Upper lobe of right lung (tissue), 1 donor: ENCODE measurements around the gene PHACTR3. TPM values are rescaled to one million over a fixed set of nuclear protein-coding genes. Genes with fewer than 3 reads are reported as not detected.

Source experiments
- ATAC-seq: fragments of 200-7000 bp; cut with Tn5 transposase; one replicate; pipeline ENCODE4 v1.9.1; 2020; ENCODE audit warnings: mild to moderate bottlenecking, moderate library complexity
- DNase-seq: peaks from one replicate; pipeline ENCODE4 v3.0.0-alpha.2; 2020
- H3K27ac ChIP-seq: fragments of 200-600 bp; one replicate; pipeline ENCODE4 v1.8.0; 2022
- H3K27me3 ChIP-seq: fragments of 200-600 bp; one replicate; pipeline ENCODE4 v1.8.0; 2022; ENCODE audit warnings: mild to moderate bottlenecking
- H3K36me3 ChIP-seq: fragments of 200-600 bp; one replicate; pipeline ENCODE4 v1.8.0; 2022
- H3K4me1 ChIP-seq: fragments of 200-600 bp; one replicate; pipeline ENCODE4 v1.8.0; 2022
- H3K4me3 ChIP-seq: fragments of 200-600 bp; one replicate; pipeline ENCODE4 v1.8.0; 2022; ENCODE audit warnings: mild to moderate bottlenecking
- H3K9me3 ChIP-seq: fragments of 200-600 bp; one replicate; pipeline ENCODE4 v1.8.0; 2022
- intact Hi-C: fragments of 100-400 bp; cut with DNase I; formaldehyde crosslinking; loops from one replicate; pipeline ENCODE4 v1.11.0; 2022
- total RNA-seq: library from RNA; stranded (reverse); fragmentation: NEBNext Ultra II Directional; extraction: Animal tissue kit (Norgen Biotek cat#: 25700); gene quantifications from one replicate; pipeline ENCODE4 v1.2.1, GENCODE V29; 2021
- TF ChIP-seq, protein P1 (sequence below): fragments of 200-600 bp; IDR thresholded peaks from one replicate; pipeline ENCODE4 v1.8.0; 2022; ENCODE audit warnings: antibody characterized with exemption
- donor health status: DM: no; HTN: yes; CAD: no; lungs with severe emphysema.

PHACTR3 gene
- total RNA-seq, 1 donor from 2014 or later, result 18.2 TPM

DNA sequence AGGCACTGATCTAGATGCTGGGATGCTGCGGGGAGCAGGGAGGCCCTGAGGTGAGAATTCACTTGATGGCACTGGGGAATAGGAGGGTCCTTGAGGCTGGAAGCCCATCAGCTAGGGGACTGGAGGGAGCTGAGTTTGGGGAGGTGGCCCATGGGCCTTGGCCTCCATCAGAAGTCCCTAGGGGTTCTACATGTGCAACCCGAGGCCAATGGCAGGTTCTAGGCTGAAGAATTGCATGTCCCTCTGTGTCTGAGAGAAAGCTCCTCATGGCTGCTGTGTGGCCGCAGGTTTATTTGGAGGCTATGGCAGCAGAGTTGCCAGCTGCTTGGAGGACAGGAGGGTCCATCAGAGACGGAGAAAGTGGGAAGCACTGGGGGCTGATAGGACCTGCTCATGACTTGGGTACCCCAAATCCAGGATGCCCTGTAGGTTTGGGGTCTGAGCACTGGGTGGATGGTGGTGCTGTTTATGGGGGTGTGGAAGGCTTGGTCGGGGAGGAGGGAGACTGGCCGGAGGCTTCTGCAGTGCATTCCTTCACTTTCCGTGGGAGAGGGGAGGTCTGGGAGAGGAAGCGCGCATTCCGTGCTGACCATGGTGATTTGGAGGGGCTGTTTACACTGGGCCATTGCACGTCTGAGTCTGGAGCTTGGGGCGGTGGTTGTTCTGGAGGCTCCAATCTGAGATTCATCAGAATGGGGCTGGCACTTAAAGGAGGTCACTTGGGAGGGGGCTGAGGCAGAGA, 24.8 kb upstream of the PHACTR3 start:
- Histone ChIP-seq H3K4me3 (peak overlapping the region; percentile 3), H3K27ac (no peak overlapping the region), H3K27me3 (peaks cover 34% of the 10 kb centered on the region), H3K9me3 (no peaks in the 10 kb centered on the region), H3K36me3 (no peaks in the 10 kb centered on the region), H3K4me1 (peaks cover 5% of the 10 kb centered on the region)
- TF ChIP-seq, protein P1, sequence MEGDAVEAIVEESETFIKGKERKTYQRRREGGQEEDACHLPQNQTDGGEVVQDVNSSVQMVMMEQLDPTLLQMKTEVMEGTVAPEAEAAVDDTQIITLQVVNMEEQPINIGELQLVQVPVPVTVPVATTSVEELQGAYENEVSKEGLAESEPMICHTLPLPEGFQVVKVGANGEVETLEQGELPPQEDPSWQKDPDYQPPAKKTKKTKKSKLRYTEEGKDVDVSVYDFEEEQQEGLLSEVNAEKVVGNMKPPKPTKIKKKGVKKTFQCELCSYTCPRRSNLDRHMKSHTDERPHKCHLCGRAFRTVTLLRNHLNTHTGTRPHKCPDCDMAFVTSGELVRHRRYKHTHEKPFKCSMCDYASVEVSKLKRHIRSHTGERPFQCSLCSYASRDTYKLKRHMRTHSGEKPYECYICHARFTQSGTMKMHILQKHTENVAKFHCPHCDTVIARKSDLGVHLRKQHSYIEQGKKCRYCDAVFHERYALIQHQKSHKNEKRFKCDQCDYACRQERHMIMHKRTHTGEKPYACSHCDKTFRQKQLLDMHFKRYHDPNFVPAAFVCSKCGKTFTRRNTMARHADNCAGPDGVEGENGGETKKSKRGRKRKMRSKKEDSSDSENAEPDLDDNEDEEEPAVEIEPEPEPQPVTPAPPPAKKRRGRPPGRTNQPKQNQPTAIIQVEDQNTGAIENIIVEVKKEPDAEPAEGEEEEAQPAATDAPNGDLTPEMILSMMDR, result no peak
- ATAC-seq (no peak), DNase-seq (no peak)
- intact Hi-C loops, result no loop called here

DNA sequence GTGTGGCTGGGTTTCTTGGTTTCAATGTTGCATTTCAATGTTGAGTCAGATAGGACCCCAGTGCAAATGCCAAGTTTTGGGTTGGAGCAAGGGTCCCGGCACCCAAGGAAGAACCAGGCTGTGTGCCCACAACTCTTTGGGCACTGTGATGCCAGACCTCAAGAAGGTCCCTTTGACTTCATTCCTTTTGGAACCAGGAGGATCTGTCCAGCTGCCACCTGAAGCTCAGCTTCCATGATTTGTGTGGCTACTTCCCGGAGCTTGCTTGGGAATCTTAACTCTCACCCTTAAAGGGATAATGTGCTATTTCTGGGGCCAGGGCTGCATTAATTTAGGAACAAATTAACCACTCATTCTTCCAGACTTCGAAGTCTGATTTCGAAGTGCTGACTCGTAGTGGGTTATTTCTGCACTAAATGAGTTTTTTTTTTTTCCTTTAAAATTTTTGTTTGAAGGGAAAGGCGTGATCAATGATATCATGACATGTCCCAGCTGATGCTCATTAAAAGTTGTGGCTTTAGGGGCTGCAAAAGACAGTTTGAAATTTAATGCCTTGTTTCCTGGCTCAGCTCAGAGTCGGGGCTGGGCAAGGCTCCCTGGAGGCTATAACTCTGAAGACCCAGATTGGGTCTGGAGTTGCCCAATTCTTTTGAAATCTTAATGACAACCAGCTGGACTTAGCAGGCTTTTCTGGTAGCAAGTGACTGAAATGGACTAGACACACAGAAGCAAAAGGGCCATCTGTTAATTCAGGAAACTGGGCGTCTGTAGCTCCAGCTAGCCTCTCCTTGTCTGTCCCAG, 24.0 kb upstream of the PHACTR3 start:
- H3K36me3 ChIP-seq, result no peaks in the 10 kb centered on the region
- peaks cover 5% of the 10 kb centered on the region for H3K4me1 ChIP-seq
- ATAC-seq, result no peak
- H3K9me3 ChIP-seq, result no peaks in the 10 kb centered on the region
- no peak overlapping the region for H3K4me3 ChIP-seq
- intact Hi-C loops, result no loop called here
- no peak overlapping the region for H3K27ac ChIP-seq
- TF ChIP-seq, protein P1, result no peak
- peaks cover 34% of the 10 kb centered on the region for H3K27me3 ChIP-seq
- DNase-seq, result no peak

DNA sequence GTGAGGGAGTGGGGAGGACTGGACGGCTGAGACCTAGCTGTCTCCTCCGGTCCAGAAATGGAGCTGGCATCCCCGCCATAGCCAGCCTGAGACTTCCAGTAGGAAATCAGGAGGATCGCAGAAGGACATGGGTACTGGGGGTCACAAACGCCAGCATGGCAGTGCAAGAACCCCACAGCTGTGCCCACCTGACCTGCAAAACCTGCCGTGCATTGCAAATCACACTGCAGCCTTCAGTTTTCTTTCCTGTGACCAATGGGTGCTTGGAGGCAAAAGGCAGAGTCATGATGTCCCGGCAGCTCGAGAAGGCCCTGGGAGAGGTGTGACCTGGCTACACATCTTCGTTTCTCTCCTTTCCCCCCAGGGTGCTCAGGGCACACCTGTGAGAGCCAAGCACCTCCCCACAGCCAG, 23.3 kb upstream of the PHACTR3 start:
- H3K4me1 ChIP-seq, result peaks cover 5% of the 10 kb centered on the region
- no peak overlapping the region for H3K4me3 ChIP-seq
- no peaks in the 10 kb centered on the region for H3K36me3 ChIP-seq
- DNase-seq (peak; percentile 40), ATAC-seq (no peak)
- intact Hi-C loops, result no loop called here
- TF ChIP-seq, protein P1, result no peak
- no peaks in the 10 kb centered on the region for H3K9me3 ChIP-seq
- no peak overlapping the region for H3K27ac ChIP-seq
- peaks cover 29% of the 10 kb centered on the region for H3K27me3 ChIP-seq

DNA sequence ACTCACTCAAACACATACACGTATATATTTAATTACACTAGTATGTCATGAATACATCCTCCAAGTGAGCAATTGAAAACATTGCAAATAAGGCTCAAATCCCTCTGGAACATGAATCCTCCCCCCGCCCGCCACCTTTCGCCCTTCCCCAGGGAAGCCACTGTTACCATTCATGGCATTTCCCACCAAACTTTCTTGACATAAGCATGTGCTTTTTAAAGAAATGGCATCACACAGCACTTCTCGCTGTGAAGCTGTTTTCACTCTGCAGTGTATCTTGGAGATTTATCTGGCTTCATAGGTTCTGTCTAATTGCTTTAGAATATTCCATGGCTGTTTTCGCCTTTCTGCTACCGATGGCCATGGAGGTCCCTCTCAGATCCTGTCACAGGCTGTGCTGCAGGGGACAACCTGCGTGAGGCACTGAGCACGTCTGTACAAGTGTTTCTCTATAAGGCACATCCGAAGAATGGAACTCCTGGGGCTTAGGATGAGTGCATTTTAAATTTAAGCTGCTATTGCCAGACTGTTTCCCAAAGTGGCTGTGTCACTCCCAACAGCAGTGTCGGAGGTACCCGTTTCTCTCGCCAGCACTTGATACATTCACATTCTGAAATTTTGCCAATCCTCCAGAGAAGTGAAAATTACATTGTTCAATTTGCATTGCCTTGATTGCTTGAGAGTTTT, 22.2 kb upstream of the PHACTR3 start:
- H3K9me3 ChIP-seq, result no peaks in the 10 kb centered on the region
- H3K27ac ChIP-seq, result no peak overlapping the region
- H3K36me3 ChIP-seq, result no peaks in the 10 kb centered on the region
- intact Hi-C loops, result no loop called here
- peak; percentile 25 for DNase-seq
- H3K4me1 ChIP-seq, result peaks cover 5% of the 10 kb centered on the region
- TF ChIP-seq, protein P1, result no peak
- no peak overlapping the region for H3K4me3 ChIP-seq
- peaks cover 21% of the 10 kb centered on the region for H3K27me3 ChIP-seq
- no peak for ATAC-seq

DNA sequence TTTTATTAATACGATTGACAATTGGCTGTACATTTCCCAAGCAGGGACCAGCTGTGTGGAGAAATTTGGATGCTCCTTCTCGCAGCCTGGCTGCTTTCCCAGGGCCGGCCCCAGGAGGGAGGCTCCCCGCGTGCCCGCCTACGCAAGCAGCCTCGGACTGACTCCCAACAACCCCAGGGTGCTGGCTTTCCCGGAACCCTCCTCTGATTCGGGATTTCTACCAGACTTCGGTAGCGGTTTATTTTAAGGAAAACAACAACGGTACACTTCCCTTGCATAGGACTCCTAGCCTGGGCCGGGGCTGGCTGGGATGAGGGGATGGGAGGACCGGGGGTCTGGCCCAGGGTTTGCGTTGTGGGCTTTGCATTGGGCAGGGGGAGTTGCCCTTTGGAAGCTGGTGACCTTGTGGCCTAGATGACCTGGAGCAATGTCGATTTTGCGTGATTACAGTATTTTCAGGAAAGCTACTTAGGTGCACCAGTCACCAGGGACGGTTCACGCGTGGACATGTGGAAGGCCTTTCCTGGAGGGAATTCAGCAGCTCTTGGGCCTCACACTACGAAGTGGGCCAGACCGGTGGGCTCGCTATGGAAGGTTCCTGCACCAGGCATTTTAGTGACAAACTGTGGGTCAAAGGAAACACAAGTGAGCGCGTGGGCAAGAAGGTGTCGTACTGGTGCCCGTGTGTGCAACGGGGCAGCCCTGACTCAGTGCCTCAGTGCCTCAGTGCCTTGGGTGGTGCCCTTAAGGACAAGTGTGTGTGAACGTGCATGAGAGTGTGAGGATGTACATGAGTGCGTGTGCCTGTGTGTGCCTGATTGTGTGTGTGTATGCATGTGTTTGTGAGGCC, 20.7 kb upstream of the PHACTR3 start:
- Histone ChIP-seq H3K27ac (no peak overlapping the region), H3K27me3 (peaks cover 9% of the 10 kb centered on the region), H3K9me3 (no peaks in the 10 kb centered on the region), H3K4me1 (peaks cover 5% of the 10 kb centered on the region), H3K4me3 (no peak overlapping the region), H3K36me3 (no peaks in the 10 kb centered on the region)
- peak; percentile 44 for DNase-seq
- intact Hi-C loops, result no loop called here
- TF ChIP-seq, protein P1, result no peak
- no peak for ATAC-seq
